NT2/D1 (cell line): ENCODE measurements around the gene FARS2.

Experiments
- SUZ12 ChIP-seq: IDR thresholded peaks from 2 replicates; pipeline ENCODE4 v1.6.1; 2011; ENCODE audit not compliant: insufficient read length, insufficient read depth; ENCODE audit errors: extremely low read depth
- YY1 ChIP-seq: IDR thresholded peaks from 2 replicates; pipeline ENCODE4 v1.6.1; 2011; ENCODE audit not compliant: insufficient read length, insufficient read depth
- ZNF274 ChIP-seq: IDR thresholded peaks from 2 replicates; pipeline ENCODE4 v1.6.1; 2011; ENCODE audit warnings: mild to moderate bottlenecking, low read depth, low read length

GRCh38 chr6:5366941-5367340, 105.6 kb downstream of the FARS2 start:
- TF ChIP-seq YY1 = no peak
- TF ChIP-seq SUZ12 = no peak
- no peak for TF ChIP-seq ZNF274
